ENCODE results near the gene NT5DC1.

NT5DC1 gene

DNA sequence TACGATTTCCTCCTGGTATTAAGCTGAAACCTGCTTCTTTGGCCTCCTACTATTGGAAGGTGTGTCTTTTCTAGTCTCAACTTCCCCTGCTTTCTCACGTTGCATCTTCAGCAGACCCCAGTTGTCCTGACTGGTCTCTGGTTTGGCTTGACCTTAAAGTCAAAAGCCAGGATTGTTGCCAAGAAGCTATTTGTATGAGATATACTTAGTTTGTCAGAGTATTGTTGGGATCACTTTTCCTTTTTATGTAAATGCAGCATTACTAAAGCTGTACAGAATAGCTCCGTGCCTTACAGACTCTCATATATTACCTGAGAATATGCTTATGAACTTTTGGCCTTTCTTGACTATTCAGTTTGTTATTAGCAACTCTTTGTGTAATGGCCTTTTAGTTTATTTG is 92.1 kb downstream of the NT5DC1 start:
- DNase-seq (ENCODE audit: low read depth): no peak

DNA sequence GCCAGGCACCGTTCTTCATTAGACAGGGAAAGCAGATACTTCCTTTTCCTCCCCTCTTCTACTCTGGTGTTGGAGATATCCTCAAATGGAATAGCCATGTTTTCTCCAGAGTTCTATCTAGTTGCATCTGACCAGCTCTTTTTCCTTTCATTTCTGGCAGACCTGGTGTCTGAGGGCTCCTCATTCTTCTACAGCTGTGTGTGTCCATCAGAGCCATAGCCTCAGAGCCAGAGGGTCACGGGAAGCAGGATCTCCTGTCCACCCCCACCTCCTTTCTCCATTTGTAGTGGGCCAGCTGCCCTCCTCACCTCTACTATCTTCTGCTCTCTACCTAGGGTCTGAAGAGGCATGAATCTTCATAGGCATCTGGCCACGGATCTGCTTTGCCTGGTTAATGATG is 96.2 kb downstream of the NT5DC1 start:
- DNase-seq (ENCODE audit: low read depth): no peak

DNA sequence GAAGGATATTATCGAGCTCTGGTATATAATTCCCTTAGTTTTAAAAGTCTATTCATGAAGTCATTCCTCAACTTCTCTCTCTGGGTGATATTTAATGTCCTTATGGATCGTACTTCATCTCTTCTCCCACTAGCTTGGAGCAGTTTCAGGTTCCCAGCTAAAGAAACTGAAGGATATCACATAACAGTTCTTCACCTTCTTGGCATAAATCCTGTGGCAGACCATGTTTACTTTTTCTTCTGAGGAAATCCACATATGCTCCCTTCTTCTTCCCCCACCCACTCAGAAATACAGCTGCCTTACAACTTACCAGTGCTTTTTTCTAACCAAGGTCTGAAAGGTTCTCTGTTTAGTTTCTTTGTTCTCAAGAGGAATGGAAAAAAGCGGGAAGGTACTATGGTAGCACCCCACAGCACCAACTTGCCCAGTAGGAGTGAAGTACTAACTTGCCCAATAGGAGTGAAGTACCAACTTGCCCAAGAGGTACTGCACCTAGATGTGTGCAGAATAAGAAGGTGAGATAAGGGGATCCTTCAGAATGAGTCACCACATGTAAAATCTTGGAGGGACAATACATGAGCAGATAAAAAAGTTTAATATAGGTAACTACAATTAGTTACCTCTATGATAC is 100.1 kb downstream of the NT5DC1 start:
- no peak for DNase-seq (ENCODE audit: low read depth)

DNA sequence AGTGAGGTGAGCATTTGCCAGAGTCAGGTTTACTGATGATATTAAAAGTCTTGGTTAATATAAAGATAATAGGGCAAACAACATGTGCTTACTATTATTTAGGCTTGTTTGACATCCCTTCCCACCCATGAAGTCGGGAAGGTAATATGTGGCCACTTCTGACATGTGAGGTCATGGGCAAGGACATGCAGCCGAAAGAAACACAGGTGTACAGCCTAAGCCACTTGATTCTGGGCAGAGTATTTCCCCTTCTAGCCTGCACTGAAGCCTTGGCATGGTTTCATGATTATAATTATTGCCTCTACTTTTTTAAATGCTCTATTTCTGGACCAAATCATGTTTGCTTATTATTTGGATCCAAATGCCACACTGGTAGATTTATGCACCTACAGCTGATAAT is 100.9 kb downstream of the NT5DC1 start:
- DNase-seq (ENCODE audit: low read depth): no peak

DNA sequence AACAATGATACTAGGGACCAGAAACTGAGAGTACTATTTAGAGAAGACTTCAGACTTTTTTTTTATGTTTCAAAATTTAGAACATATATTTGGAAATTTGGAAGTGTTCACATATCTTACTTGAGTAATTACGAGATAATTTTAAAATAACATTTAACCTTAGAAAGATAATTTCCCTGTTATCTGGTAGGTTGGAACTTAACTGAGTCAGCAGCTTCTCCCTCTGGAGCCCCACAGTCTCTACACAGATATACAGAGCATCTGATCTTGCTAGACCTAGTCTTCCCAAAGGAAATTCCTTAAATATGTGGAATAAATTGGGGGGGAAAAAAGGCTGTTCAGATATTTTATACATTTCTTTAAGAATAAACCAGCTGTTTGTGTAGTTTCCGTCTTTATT is 104.6 kb downstream of the NT5DC1 start:
- no peak for DNase-seq (ENCODE audit: low read depth)

DNA sequence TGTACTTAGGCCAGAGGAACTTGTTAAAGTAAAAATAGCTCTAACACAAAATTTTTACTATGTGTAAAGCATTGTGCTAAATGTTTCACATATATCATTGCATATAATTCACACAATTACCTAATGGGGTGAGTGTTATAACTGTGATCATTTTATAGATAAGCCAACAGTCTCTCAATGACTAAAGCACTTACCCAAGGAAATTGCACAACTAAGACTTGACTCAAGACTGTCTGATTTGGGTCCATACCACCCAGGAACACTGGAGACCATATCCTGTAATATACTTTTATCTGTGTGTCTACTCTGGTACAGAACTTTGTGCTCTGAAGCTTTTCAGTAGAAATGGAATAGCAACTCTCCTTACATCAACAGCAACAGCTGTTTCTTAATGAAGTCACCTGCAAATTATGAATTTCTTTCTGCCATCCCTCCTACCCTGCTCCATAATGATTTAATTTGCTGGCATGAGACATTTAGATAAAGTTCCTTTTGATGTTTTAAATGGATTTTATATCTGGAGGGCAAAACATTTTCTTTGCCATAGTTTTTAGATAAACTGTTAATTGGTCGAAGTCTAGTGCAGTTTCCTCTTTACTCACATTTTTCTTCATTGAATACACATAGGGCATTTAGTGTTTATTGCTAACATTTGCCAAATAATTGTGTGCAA is 105.7 kb downstream of the NT5DC1 start:
- no peak for DNase-seq (ENCODE audit: low read depth)

DNA sequence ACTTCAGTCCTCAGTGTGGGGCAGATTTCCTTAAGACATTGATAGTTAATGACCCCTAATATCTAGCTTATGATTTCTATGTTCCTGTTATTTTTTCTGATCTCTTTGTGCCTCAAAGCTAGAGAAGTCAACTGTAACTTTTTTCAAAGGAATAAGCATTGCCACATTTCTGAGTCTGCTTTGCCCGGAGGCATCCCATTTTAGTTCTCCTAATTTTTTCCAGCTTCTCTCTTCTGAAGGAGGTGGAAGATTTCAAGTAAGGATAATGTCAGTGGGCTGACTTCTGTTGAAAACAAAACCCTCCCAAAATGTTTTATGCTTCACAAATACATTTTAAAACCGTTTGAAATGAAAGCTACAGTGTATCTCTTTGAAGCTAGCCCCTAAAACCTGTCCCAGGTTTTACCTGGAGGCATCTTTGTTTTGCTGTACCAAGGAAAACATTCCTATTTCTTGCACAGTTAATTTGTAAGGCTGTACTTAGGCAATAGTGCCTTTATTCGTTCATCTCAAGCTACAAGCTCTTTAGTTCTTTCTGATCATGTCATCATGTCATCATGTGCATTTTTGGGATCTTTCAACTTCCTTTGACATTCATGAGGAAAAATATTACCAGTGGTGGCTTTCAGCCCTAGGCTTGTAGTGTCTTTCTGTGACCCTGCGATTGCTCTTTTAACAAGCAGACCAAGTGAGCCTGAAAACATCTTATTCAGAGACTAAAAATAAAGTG is 107.6 kb downstream of the NT5DC1 start:
- no peak for DNase-seq (ENCODE audit: low read depth)

DNA sequence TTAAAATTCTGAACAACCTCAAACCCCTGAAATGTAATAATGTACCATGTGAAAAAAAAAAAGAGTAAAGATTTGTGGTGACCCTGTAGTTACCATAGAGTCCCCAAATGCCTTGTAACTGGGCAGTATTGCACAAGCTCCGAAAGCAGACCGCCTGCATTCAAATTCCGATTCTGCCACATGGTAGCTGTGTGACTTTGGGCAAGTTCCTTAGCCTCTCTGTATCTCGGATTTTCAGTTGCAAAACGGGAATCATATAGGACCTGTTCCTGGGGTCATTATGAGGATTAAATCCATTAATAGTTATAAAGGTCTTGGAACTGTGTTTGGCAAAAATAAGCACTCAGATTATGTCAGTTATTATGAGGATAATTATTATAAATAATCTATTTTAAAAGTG is 109.7 kb downstream of the NT5DC1 start:
- no peak for DNase-seq (ENCODE audit: low read depth)

DNA sequence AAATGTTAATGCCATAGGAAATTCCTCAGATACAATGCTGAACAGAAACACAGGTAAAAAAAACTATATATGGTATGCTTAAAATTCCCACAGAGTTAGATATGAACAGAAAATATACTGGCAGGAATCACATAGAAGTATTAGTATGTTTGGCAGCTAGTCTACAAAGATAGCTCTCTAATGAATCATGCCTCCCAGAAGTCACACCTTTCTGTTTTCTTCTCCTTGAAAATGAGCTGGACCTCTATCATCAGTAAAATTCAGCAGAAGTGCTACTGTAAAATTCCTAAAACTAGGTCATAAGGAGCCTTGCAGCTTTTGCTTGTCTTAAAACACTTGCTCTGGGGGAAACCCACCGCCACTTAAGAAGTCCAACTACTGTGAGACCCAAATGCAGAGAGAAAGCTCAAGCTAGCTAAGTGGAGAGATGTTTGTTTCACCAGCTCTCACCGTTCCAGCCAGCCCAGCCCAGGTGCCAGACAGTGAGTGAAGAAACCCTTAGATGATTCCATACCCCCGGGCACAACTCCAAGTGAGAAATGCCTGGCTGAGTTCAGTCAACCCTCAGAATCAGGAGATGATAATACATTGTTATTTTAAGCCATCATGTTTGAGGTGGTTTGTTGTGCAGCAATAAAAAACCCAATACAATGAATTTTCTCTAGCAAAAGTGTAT is 110.2 kb downstream of the NT5DC1 start:
- no peak for DNase-seq (ENCODE audit: low read depth)

DNA sequence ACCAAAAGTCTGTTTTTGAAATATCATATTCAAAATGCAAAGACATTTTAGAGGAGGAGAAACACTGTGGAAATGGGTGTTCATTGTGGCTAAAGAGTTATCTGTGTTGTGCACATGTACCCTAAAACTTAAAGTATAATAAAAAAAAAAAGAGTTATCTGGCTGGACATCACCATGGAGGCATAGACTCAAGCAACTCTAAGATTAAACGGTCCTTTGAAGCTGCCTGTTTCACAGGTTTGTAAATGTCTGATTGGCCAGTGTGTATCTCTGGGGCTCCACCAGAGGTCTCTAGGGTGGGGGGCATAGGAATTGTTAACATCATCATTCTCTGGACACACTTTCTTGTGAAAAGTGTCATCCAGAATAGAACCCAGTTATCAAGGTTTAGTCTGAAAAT is 114.0 kb downstream of the NT5DC1 start:
- no peak for DNase-seq (ENCODE audit: low read depth)

DNA sequence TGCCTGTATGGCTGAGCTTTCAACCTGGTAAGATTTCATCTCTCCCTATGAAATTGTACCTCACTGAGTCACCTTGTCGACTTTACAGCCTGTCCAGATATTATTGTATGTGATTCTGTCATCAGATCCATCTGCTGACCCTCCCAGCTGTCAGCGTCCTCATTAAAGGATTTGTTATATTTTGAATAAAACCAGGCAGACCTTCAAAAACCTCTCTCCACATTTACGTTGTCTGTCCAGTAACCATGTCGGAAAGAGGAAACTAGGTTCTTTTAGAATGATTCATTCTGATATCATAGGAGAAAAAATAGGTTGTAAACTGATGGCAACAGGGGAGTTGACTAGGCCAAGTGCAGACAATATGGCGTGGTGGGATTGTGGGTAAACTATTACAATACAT is 114.8 kb downstream of the NT5DC1 start:
- no peak for DNase-seq (ENCODE audit: low read depth)

DNA sequence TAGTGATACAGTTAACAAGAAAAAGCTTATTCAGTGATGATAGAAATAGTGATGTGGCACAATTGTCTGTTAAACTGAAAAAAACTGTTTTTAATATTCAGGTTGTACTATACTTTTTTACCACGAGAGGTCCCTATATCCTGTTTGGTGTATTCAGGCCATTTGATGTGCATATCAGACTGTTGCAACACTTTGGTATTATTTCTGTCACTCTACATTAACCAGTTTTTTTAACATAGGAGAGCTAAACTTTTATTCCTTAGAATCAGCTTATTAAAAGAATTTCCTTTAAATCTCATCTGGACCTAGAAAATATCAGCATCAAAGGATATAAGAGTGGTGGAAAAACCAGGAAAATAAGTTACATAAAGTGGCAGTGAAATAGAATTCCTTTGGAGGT is 116.4 kb downstream of the NT5DC1 start:
- DNase-seq (ENCODE audit: low read depth): no peak

DNA sequence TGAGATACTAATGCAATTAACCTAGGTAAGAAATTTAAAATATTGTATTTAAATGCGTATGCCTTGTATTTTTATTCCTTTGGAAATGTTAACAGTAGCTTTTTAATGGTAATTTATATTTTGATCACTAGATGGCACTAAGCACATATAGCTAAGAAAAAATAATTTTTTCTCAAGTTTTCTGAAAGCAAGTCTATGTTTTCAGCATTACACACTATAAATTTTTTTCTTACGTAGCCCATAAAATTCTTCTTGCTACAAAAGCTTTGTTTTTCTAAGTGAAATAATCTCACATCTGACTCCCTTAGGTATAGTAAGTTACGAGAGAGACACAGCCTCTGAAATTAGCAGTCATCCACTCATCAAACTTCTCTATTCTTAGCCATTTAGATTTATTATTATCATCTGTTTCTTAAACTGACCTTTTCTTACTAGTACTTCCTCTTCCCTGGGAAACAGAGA is 117.5 kb downstream of the NT5DC1 start:
- no peak for DNase-seq (ENCODE audit: low read depth)

DNA sequence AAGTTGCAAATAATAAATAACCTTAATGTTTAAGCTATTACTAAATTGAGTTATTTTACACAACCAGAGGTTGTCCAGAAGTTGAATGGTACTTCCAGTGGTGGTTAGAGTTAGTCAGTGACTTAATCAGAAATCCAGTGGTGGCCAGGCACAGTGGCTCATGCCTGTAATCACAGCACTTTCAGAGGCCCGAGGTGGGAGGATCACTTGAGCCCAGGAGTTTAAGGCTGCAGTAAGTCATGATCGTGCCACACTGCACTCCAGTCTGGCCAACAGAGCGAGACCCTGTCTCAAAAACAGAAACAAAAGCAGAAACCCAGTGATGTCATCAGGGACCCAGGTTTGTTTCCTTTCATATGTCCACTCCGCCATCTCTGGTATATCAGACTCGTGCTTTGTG is 118.2 kb downstream of the NT5DC1 start:
- DNase-seq (ENCODE audit: low read depth): no peak

DNA sequence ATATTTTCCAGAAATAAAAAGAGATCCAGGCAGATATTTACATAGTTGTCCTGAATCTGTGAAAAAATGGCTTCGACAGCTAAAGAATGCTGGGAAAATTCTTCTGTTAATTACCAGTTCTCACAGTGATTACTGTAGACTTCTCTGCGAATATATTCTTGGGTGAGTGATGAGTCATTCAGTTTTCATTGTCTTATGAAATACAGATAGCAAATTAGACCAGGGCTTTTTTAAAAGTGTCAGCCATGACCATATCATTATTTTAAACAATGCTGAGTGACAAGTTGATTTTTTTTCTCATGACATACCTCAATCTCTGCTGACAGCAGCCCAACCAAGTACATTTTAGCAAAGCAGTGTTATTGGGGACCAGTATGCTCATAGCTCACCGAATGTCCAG is 120.4 kb downstream of the NT5DC1 start:
- no peak for DNase-seq (ENCODE audit: low read depth)

DNA sequence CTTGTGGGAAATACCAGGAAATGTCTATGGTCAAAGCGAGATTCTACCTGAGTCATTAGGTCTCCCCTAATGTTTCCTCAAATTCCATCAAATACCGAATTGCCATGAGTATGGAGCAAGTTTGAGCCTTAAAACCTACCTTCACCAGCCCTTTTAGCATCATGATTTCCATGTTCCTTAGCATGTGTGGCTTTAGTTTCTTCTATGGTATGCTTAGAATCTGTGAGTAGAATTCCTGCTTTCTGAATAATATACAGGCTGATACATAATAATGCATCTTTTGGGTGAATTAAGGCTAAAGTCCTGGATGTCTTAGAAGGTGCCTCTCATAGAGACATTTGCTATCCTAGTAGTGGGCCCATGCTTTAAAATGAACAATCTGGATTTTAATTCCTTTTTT is 121.3 kb downstream of the NT5DC1 start:
- DNase-seq (ENCODE audit: low read depth): no peak

DNA sequence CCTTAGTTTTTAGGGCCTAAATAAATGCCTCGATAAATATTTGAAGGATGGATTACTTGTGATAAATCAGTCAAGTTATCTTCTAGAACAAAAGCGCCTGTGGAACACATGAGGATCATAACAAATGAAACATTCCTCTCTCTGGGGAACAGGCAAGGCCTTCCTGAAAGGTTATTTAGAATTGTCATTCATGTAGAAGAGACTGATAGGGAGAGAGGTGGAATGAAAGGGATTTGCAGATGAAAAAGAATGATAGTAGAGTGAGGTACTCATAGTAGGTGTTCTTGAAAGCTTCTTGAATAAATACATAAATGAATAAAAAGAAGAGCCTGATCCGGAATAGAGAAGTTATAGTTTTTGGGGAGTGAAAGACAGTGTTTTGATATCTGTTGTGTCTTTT is 122.7 kb downstream of the NT5DC1 start:
- DNase-seq (ENCODE audit: low read depth): no peak

DNA sequence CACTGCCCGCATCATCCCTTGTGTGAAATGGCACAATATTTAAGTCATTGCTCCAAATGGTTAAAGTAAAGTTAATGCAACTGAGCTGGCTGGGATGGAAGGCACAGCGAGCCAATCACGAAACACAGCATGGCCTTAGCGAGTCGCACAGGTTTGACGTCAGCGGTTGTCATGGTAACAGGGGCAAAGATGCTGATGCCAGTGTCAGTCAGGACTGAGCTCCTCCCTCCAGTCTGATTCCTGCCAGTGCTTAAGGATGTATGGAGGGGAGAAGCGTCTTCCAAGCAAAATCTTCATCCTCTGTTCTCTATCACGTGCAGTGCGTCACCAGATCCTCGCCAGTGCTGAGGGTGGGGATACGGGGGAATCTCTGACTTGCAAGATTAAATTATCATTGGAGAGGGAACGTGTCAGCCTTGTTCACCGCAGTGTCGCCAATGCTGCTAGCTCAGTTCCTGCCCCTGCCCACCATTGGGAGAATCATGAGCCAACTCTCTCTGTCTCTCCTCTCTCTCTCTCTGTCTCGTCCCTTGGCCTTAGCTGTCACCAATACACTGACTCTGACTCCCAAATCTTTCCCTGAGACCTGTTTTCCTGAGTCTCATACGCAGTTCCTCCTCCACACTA is 128.7 kb downstream of the NT5DC1 start:
- DNase-seq (ENCODE audit: low read depth): no peak

DNA sequence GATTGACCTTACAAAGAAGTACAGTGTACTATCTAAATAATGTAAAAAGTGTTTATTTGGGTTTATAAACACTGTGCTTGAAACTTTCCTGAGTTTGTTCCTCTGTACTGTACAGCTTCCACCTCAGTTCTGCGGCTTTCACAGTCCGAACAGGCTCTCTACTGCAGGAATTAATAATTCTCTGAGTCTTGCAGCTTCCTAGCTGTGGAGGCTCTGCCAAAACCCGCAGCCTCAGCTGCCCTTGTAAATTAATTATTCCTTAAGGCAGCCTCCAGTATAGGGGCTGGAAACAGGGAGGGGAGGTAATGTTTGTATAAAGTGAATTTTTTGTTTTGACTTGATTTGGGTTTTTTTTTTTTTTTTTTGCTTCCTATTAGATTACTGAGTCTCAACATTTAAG is 134.0 kb downstream of the NT5DC1 start:
- no peak for DNase-seq (ENCODE audit: low read depth)

DNA sequence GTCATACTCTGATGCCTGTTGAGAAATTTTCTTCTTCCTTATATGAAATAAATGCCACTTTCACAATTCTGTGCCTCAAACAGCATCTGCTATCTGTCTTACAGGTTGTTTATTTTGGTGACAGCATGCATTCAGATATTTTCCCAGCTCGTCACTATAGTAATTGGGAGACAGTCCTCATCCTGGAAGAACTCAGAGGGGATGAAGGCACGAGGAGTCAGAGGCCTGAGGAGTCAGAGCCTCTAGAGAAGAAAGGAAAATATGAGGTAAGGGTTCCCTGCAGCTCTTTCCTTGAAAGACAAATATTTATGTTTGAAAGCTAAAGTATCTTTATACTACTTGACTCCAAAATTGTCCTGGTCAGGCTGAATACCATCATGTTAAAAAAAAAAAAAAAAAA is 137.4 kb downstream of the NT5DC1 start:
- DNase-seq (ENCODE audit: low read depth): no peak

DNA sequence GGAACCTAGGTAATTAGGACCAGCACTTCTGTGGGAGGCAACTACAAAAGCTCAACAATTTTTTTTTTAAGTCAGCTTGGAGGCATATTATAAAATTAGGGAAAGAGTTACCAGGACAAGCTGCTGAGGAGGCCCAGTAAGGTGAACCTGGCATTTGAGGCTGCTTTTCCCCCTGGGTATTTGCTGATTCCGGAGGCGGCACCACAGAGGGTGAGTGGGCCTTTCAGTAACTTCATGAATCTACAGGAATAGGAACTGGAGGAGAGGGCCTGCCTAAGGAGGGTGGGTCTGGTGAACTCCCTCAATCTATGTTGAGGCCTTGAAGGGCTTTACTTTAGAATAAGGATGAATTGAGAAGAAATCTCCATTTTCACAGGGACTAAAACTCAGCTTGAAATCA is 138.6 kb downstream of the NT5DC1 start:
- no peak for DNase-seq (ENCODE audit: low read depth)

DNA sequence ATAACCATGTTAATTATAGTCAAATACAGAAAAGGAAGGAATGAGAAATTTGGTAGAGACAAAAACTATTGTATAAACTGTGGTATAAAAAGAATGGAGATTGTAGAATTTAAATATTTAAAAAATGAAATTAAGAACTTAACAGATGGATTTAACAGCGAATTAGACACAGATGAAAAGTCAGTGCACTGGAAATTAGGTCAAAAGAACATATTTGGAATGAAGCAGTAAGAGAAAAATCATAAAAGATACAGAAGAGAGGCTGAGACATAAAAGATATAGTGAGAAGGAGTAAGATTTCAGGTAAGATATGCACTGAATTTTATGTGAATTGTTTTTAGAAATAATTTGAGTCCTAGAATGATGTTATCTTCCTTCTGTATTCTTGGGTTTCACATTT is 139.2 kb downstream of the NT5DC1 start:
- DNase-seq (ENCODE audit: low read depth): no peak
